ENCODE measurements around the gene SKIDA1.
"Not testable (repeated sequence)": the region's sequence is repeated elsewhere in the genome, so short reads cannot be mapped to it uniquely, and the experiment has no call there.

The SKIDA1 gene

DNA sequence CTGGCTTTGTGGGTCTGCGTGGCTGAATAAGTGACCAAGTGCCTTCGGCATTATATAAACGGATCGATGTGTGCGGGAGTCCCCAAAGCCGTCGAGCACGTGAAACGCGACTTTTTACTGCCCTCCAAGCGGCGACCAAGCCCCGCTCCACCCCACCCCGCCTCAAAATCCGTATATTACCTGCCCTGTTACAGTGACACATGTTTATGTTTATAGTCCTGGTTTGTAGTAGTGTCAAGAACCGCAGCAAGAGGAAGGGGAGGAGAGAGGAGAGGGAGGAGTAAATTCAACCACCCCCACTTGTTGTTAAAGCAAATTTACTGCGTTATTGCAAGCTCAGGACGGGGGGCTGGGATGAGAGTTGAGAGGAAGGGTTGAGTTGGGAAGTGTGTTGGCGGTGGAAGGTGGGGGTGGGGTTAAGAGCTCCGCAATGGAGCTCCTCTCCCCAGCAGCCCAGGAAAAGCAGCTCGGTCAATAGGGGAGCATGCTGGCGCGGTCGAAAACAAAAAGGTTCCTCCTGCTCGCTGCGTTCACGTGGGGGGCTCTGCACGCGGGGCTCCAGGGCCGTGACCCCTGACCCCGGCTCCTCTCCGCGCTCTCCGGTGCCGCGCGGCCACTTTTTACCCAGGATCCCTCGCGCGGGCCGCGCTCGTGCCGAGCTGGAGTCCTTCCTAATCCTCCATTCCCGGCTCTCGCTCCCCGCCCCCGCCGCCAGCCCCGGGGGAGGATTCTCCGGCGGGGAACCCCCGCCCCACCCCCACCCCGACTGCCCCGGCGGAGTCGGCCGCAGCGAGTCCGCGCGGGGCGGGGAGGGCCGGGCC is at the start of gene SKIDA1:
TSS of gene SKIDA1 (minus strand) at position 316 of the 821 bp plus-strand sequence. CDS start 7,860 bp downstream, outside the sequence.
- no peak for DNase-seq (ENCODE audit: low read depth)

DNA sequence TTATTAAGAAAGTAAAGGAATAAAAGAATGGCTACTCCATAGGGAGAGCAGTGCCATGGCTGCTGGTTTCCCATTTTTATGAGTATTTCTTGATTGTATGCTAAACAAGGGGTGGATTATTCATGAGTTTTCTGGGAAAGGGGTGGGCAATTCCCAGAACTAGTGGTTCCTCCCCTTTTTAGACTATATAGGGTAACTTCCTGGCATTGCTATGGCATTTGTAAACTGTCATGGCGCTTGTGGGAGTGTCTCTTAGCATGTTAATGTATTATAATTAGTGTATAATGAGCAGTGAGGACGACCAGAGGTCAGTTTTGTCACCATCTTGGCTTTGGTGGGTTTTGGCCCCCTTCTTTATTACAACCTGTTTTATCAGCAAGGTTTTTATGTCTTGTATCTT is 49.0 kb upstream of the SKIDA1 start:
- DNase-seq (ENCODE audit: low read depth), result not testable (repeated sequence)

DNA sequence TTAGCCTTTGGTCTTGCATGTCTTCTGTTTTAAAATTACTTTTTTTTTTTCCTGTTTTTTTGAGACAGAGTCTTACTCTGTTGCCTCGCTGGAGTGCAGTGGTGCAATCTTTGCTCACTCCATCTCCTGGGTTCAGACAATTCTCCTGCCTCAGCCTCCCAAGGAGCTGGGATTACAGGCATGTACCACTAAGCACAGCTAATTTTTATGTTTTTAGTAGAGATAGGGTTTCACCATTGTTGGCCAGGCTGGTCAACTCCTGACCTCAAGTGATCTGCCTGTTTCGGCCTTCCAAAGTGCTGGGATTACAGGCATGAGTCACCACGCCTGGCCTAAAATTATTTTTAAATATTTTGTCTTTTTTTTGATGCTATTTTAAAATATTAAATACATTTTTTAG is 47.1 kb upstream of the SKIDA1 start:
- no peak for DNase-seq (ENCODE audit: low read depth)

DNA sequence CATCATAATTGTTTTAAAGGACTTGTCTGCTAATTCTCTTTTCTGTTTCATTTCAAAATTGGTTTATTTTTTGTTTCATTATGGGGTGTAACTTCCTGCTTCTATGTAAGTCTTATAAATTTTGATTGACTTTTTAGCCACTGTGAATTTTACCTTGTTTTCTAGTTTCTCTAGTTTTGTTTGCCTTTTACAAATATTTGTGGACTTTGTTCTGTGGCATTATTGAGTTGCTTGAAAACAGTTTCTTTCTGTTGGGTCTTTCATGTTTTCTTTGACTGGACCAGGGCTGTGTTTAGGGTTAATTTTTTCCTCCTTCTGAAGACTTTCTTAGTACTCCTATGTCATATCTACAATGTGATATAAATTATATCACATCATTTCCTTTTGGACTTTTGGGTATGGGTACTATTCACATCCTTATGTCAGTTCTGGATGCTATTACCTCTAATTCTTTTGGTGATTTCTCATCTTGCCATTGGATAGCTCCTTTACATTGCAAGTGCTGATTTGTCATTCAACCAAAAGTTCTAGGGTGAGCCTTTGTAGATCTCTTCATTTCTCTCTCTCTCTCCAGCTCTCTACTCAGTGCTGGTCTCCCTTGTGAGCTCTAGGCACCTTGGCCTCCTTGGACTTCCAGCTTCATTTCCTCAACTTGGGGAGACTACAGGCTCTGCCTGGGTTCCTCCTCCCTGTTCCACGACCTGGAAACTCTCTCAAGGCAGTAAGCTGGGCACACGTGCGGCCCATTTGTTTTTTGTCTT is 45.5 kb upstream of the SKIDA1 start:
- no peak for DNase-seq (ENCODE audit: low read depth)

DNA sequence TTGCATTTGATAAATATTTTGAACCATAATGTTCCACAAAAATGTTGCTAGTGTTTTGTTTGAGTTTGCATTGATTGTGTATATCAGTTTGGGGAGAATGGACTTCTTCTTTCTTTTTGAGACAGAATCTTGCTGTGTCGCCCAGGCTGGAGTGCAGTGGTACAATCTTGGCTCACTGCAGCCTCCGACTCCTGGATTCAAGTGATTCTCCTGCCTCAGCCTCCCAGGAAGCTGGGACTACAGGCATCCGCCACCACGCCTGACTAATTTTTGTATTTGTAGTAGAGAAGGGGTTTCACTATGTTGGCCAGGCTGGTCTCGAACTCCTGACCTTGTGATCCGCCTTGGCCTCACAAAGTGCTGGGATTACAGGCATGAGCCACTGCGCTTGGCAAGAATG is 33.5 kb upstream of the SKIDA1 start:
- DNase-seq (ENCODE audit: low read depth), result not testable (repeated sequence)

DNA sequence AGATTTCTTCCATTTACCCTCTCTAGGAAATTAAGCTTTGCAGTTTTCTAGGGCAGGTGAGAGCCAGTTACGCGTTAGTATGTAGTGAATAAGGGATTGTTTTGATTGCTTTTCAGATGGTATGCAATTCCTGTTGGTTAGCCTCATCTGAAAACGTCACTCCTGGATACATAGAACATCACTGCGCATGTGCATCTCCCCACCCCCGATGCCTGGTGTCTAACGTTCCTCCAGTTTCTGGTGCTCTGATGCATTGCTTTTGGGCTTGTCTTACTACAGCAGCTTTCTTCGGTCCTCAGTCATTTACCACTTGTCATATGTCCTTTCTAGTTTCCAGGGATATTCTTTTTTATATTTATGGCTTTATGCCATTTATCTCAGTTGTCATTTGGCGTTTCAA is 31.0 kb upstream of the SKIDA1 start:
- DNase-seq (ENCODE audit: low read depth), result no peak

DNA sequence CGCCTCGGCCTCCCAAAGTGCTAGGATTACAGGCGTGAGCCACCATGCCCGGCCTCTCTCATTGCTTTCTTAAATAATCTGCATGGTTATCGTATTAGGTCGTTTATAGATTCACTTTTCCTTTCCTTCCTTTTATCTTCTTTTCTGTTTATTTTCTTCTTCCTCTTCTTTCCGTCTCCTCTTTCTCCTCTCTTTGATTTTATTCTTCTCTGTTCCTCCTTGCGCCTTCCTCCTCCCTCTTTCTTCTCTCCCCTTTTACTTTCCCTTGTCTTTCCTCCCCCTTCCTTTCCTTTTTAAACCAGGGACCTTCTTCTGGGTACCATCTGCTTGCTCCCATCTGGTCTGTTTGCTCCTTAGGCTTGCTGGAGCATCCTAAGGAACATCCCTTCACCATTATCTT is 27.2 kb upstream of the SKIDA1 start:
- DNase-seq (ENCODE audit: low read depth), result no peak

DNA sequence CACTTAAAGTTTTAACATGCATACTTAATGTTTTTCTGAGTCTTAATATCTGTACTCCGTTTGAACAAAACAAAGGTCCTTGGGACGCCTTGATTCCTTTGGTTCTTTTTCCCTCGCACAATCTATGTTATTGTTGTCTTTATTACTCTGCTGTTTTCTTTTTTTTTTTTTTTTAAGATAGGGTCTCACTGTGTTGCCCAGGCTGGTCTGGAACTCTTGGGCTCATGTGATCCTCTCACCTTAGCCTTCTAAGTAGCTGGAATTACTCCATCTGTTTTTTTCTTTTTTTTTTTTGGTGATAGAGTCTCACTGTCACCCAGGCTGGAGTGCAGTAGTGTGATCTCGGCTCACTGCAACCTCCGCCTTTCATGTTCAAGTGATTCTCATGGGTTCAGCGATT is 21.8 kb upstream of the SKIDA1 start:
- no peak for DNase-seq (ENCODE audit: low read depth)

DNA sequence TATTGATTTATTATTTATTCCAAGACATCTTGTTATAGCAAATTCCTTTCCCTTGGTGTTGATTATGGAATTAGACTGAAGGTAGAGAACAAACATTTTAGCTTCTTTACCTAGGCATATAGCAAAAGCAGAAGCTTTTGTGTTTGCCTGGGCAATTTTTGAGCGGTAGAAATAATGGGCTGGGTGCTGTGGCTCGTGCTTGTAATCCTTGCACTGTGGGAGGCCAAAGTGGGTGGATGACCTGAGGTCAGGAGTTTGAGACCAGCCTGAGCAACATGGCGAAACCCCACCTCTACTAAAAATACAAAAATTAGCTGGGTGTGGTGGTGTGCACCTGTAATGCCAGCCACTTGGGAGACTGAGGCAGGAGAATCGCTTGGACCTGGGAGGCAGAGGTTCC is 15.2 kb upstream of the SKIDA1 start:
- DNase-seq (ENCODE audit: low read depth), result not testable (repeated sequence)

DNA sequence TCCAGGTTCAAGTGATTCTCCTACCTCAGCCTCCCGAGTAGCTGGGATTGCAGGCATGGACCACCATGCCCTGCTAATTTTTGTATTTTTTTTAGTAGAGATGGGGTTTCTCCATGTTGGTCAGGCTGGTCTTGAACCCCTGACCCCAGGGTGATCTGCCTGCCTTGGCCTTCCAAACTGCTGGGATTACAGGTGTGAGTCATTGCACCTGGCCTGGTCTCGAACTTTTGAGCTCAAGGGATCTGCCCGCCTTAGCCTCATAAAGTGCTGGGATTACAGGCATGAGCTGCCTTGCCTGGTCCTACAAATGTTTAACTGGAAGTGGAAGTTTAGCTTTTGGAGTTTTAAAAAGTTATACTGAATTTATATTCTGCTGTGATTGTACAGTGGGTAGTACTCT is 11.4 kb upstream of the SKIDA1 start:
- no peak for DNase-seq (ENCODE audit: low read depth)

DNA sequence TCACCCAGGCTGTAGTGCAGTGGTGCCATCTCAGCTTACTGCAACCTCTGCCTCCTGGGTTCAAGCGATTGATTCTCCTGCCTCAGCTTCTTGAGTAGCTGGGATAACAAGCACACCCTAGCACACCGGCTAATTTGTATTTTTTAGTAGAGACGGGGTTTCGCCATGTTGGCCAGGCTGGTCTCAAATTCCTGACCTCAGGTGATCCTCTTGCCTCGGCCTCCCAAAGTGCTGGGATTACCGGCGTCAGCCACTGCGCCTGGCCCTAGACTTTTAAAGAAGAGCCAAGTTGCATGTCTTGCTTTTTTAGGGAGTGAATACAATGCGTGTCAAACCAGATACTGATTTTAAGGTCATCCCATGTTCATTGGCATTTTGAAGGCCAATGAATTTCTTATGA is 10.5 kb upstream of the SKIDA1 start:
- DNase-seq (ENCODE audit: low read depth), result not testable (repeated sequence)

DNA sequence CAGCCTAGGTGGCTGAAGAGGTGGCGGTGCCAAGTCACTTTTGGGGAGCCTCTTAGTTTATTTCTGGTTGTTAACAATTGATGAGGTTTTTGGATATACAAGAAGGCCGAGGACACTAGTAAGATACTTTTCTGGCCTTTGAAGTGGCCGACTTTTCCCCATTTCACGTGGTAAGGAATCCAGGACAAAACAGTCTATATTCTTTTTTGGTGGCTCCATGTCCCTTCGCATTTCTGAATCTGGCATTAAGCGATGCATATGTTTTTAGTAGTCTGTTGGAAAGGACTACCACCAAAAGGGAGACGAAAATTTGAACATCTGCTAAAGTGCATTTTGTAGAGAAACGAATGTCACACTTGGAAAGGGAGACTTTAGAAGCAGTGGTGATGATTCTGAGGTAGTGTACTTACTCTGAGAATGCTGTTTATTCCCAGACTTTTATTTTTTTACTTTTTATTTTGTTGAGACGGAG is 10.0 kb upstream of the SKIDA1 start:
- no peak for DNase-seq (ENCODE audit: low read depth)

DNA sequence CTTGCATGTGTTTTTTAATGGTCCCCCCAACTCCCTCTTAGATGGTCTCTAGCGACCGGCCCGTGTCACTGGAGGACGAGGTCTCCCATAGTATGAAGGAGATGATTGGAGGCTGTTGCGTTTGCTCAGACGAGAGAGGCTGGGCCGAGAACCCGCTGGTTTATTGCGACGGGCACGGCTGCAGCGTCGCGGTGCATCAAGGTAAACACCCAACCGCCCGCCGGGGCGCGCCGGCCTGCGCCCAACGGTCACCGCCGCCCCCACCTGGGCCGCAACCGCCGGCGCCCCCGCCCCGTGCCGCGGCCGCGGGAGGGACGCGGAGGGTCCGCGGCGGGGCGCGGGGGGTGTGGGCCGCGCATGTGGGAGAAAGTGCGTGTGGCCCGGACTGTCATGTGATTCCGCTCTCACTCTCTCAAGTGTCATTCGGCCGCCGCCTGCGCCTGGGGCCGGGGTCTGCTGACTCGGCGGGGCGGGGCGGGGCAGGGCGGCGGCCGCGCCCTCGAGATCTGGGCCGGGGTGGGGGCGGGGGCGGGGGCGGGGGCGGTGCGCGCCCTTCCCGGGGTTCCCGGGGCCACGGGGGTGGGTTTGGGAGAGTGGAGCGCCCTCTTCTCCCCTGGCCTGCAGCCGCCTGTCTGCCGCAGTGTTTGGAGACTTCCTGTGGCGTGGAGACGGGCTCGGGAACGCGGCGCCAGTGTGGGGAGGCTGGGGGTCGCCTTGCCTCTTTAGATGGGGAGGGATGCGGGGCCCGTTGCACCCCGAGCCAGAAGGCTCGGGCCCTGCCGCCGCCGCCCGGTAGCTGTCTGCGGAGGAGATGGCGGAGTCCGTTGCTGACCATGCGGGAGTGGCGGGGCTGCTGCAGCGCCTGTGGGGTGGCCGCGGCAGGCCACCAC is 9.4 kb upstream of the SKIDA1 start:
- no peak for DNase-seq (ENCODE audit: low read depth)

DNA sequence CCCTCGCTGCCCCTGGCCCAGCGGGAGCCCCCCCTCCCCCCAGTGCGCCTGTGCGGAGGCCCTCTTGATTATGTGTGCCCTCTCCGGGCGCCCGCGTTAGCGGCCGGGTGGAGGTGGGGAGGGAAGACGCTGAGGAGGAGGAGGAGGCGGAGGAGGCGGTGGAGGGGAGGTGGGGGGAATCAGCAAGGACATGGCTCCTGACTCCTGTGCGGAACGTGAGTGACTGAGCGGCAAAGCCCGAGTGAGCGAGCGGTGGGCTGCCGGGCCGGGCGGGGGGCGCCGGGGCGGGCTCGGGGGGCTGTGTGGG is 8.8 kb upstream of the SKIDA1 start:
- DNase-seq (ENCODE audit: low read depth), result no peak

DNA sequence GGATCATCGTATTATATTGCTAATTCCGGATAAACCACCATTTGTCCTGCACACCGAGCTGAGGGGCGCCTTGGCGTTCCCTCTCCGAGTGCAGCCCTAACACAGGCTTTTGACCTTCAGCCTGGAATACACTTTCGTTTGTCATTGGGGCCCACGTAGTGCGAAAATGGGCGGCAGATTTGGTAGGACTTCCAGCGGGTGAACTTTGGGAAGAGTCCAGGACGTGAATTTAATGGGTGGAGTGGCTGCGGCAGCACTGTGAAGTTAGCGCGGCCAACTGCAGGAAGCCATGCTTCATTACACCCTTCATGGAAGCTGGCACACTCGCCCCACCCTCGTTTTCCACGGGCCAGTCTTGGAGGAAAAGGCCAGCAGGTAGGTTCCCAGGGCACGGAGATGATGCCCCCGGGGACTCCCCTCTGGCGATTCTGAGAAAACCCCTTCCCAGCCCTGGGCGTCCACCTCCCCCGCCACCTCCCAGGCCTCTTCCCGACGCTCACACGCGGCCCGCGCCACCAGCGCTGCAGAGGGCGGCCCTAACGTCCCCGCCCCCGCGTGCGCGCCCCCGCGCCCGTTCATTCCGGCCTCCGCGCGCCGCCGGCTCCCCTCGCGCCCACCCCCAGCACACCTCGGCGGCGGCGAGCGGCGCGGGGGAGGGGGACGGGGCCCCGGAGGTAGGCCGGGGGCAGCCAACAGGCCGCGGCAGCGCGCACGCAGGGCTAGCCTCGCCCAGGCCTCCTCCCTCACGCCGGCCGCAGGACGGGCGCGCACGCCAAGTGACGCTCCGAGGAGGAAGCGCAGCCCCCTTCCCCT is 8.2 kb upstream of the SKIDA1 start, which contains the start of gene MLLT10:
TSS of gene MLLT10 (plus strand) at position 766 of the 813 bp plus-strand sequence. CDS start 413 bp downstream, outside the sequence.
- DNase-seq (ENCODE audit: low read depth), result peak; percentile 88

DNA sequence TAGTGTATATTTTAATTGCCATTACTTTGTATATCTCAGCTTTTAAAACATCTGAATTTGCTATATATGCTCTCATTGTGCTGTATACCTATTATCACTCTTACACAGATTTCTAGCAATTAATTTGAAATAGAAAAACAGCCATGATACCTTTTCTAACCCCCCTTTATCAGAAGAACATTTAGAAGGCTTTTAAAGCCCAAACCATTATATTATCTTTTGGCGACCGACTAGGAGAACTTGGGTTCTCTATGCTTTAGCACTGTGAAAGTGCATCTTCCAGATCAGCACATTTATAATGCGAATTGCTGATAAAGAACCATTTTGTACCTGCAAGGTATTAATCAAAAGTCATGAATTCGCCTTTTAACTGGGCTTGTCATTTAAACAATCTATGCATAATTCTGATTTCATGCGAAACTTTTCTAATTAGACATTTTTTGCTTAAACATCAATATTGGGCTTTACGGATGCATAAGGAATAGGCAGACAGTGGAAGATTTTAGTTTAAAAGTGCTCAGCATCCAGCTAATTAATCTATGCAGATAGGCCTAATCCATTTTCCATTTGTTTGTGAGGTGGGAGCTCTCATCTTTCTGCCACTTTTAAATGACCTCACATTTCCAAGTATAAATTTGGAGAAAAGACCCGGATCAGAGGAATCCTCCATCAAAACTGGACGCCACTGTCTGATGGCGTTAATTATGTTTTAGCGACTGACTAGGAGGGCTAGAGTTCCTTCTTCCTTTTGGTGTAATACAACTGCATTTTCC is 7.4 kb upstream of the SKIDA1 start:
- DNase-seq (ENCODE audit: low read depth), result no peak

DNA sequence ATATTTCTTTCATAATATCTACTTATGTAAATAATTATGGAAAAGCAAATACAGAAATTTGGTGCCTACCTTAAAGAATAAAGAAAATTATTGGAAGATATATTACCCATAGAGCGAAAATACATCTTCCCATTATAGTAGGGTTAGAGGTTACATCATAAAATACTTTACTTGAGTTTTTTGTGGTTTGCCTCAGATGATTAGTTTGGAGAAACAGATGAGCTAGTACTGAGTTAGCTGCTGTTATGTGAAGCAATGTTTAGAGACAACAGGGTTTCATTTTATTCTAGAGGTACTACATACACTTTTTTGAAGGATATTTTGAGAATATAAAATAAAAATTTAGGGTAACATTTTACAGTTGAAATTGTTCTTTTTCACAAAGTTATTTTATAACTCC is 5.7 kb upstream of the SKIDA1 start:
- no peak for DNase-seq (ENCODE audit: low read depth)

DNA sequence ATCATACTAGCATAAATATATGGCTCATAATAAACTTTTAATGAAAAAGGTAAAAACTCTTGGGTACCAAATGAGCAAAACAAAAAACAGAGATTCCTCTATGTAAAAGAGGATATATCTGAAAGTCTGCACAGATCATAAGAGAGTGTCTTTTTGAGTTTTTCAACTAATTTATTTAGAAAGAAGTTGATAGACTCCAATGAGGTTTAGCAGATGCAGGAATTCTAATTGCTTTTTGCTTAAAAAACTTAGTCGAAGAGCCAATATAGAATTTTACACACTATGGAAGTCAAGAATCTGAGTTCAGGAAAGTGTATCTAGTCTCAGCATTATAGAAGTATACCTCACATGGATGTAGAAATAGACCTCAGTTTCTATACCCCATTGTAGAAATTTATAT is 5.2 kb upstream of the SKIDA1 start:
- DNase-seq (ENCODE audit: low read depth), result no peak

DNA sequence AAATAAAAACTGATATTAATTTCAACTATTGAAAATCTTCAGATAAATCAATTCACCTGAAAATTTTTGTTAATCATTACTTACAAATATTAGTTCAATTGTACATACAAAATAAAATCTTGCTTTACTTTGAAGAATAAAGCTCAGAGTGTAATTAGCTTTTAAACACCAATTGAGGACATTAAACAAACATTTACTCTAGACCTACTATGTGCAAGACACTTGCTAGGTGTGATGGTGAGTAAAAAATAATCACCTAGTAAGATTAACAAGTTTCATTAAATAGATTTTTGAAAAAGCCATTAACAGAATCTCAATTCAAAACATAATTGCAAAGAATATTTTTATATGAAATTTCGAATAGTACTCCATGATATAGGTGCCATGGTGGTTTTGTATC is 4.7 kb upstream of the SKIDA1 start:
- no peak for DNase-seq (ENCODE audit: low read depth)

DNA sequence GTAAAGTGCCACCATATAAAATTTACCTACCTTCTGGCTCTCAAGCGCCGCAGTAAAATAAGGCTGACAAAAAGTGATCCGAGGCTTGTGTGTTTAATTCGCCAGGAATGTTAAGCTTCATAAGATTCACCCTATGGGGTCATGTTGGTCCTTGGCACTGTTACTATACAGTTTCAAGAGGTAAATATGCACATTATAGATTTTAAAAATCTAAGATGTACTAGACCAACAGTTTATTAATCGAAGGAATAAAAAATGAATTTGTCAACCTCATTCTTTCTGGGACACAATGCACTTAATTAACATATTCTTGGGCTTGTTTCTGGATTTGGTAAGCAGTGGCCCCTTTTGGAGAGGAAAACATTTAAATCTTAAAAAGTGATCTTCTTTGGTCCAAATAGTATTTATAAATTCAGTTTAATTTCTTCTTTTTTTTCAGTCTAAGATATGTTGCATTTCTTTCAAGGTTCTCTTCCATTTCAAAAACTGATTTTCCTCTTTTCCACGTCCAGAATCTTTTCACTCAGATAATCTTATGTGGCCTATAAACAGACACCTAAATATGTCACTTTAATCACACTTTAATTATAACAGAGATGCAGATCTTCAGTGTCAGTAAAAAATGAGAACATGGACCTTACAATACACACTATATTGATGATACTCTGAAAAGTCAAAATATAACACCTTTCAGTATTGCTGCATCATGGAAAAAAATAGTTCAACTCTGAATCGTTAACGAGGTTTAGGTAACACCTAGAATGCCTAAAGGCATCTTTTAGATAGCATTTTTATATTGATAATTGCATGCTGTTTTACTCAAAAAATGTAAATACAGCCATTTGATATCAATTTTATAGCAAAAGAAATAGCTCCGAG is 3.8 kb upstream of the SKIDA1 start:
- no peak for DNase-seq (ENCODE audit: low read depth)

All from activated T-cell treated with anti-CD3 and anti-CD28 coated beads for 24 hours (primary cell).